Measurements from ENCODE around the gene ERFE. TPM values are rescaled to one million over a fixed set of nuclear protein-coding genes. Genes with fewer than 3 reads are reported as not detected.

Gene ERFE
- total and polyA plus RNA-seq, 9 donors, result 6.1 to 25.0 (median 9.2) TPM

DNA sequence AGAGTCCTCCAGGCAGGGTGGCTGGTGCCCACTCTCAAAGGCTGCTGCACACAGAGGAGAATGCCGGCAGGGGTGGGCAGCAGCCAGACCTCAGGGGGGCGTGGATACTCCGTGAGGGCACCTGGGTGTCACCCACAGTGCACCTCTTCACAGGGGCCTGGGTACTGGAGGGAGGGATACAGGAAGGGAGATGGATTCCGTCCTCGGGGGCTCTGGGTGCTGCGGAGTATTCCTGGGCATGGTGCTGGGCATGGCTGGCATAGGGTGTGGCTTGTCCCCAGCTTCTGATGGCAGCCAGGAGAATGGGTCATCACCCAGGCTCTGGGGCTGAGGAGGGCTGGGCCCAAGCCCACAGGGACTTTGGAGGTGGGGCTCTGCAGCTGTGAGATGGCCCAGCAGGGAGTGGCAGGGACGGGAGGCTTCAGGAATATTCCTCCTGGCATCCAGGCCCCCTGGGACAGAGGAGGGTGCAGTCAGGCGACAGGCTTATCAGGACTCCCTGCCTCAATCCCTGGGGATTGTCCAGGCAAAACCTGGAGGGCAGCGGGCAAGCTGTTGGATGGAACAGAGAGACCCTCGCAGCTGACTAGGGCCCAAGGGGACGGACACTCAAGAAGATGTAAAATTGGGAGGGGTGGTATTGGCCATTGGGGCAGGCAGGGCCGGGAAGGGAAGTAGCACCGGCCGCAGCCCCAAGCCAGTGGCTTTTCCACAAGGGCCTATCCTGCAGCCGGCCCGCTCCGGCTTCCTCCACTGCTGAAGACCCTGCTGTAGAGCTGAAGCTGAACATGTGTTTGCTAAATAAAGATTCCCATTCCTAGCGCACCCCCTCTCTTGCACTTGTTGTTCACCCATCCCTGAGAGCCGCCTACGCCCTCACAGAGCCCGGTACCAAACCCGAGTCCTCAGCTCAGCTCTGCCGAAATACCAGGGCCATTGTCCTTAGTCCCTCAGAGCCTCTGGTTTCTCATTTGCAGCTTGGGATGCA lies 26.0 kb upstream of the ERFE start:
- H3K4me3 ChIP-seq (ENCODE audit: low read length), result no peak overlapping the region
- peak overlapping the region; percentile 35 for H3K27ac ChIP-seq (ENCODE audit: low read length)
- DNase-seq, result no peak
- no peaks in the 10 kb centered on the region for H3K36me3 ChIP-seq (ENCODE audit: control insufficient read depth, insufficient read depth, low read length)
- H3K9me3 ChIP-seq (replicated peaks; ENCODE audit: control insufficient read depth, low read depth, low read length), result no peaks in the 10 kb centered on the region
- peaks cover 3% of the 10 kb centered on the region for H3K27me3 ChIP-seq (ENCODE audit: control insufficient read depth, insufficient read depth, low read length)
- WGBS (ENCODE audit: insufficient coverage), result 80% methylated on average over 17 of the region's 23 CpGs
- H3K4me1 ChIP-seq (ENCODE audit: control insufficient read depth, insufficient read depth, low read length), result peaks cover 51% of the 10 kb centered on the region

DNA sequence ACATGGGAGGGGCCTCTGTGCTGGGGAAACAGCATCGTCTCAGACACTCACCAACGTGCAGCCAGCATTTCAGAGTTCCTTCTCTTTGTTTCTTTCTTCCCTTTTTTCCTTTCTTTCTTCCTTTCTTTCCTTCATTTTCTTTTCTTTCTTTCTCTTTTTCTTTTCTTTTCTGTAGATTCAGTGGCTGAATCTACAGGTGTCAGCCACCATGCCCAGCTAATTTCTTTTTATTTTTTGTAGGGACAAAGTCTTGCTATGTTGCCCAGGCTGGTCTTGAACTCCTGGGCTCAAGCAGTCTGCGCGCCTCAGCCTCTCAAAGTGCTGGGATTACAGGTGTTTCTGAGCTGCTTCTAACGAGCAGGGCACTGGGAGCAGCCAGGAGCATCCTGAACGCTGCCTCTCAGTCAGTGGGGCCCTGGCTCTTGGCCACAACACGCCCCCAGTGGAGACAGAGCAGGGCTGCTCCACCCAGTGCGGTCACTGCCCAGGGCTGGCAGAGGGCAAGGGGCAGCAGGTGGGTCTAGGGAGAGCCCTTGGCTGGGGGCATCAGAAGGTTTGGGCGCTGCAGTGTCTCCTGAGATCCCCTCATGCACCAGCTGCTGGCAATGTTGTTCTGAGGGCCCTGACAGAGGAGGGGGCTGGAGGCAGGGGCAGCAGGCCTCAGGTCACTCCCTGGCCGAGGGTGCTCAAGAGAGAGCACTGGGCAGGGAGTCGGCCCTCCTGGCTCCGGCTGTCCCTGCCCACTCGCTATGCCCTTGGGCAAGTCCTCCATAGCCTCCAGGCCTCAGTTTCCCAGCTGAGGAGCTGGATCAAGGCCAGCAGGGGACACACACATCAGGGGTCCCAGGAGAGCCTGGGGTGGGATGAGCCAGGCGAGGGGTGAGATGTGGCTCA lies 25.0 kb upstream of the ERFE start:
- WGBS (ENCODE audit: insufficient coverage), result 47% methylated on average over 12 of the region's 14 CpGs
- DNase-seq, result no peak
- Histone ChIP-seq H3K4me1 (ENCODE audit: control insufficient read depth, insufficient read depth, low read length) (peaks cover 56% of the 10 kb centered on the region), H3K27ac (ENCODE audit: low read length) (no peak overlapping the region), H3K27me3 (ENCODE audit: control insufficient read depth, insufficient read depth, low read length) (no peaks in the 10 kb centered on the region), H3K9me3 (replicated peaks; ENCODE audit: control insufficient read depth, low read depth, low read length) (no peaks in the 10 kb centered on the region), H3K36me3 (ENCODE audit: control insufficient read depth, insufficient read depth, low read length) (no peaks in the 10 kb centered on the region), H3K4me3 (ENCODE audit: low read length) (no peak overlapping the region)

DNA sequence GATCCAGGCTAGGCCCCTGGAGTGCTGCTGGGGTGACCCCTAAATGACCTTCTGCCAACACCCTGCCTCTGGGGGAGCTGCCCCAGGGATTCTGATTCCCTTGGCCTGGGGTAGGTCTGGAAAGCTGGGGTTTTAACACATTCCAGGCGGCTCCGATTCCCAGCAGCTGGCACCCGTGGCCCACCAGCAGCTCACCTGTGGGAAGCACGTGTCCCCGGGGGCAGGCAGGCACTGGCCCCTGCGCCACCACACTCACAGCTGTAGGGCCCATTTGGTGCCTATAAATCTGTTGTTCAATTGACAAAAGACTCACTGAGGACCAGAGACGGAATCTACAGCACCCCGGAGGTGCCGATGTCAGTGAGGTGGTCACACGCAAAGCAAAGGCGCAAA lies 24.4 kb upstream of the ERFE start:
- H3K9me3 ChIP-seq (replicated peaks; ENCODE audit: control insufficient read depth, low read depth, low read length), result no peaks in the 10 kb centered on the region
- no peaks in the 10 kb centered on the region for H3K36me3 ChIP-seq (ENCODE audit: control insufficient read depth, insufficient read depth, low read length)
- no peak overlapping the region for H3K27ac ChIP-seq (ENCODE audit: low read length)
- H3K4me1 ChIP-seq (ENCODE audit: control insufficient read depth, insufficient read depth, low read length), result peaks cover 62% of the 10 kb centered on the region
- DNase-seq, result no peak
- H3K27me3 ChIP-seq (ENCODE audit: control insufficient read depth, insufficient read depth, low read length), result no peaks in the 10 kb centered on the region
- 75% methylated on average over 10 of the region's 11 CpGs for WGBS (ENCODE audit: insufficient coverage)
- no peak overlapping the region for H3K4me3 ChIP-seq (ENCODE audit: low read length)

DNA sequence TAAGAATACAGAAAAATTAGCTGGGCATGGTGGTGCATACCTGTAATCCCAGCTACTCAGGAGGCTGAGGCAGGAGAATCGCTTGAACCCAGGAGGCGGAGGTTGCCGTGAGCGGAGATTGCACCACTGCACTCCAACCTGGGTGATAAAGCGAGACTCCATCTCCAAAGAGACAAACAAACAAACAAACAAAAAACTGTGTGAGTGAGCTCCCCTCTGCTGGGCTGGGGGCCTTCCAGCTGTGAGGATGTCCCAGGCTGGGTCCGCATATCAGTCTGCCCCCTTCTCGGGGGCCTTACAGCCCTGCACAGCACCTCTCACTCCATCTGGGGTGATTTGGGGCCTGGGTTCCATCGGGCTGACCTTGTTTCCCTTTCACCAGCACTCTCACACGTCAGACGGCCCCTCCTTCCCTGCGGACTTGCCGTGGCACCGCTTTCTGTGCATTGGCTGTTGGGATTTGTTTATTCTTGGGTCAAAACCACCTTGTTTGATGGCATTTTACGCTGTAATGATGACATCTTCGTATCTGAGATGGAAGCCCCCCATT lies 23.1 kb upstream of the ERFE start:
- Histone ChIP-seq H3K27ac (ENCODE audit: low read length) (no peak overlapping the region), H3K9me3 (replicated peaks; ENCODE audit: control insufficient read depth, low read depth, low read length) (no peaks in the 10 kb centered on the region), H3K27me3 (ENCODE audit: control insufficient read depth, insufficient read depth, low read length) (no peaks in the 10 kb centered on the region), H3K4me1 (ENCODE audit: control insufficient read depth, insufficient read depth, low read length) (peaks cover 71% of the 10 kb centered on the region), H3K36me3 (ENCODE audit: control insufficient read depth, insufficient read depth, low read length) (peaks cover under 1% of the 10 kb centered on the region), H3K4me3 (ENCODE audit: low read length) (no peak overlapping the region)
- WGBS (ENCODE audit: insufficient coverage), result 74% methylated on average over 6 of the region's 15 CpGs
- no peak for DNase-seq

DNA sequence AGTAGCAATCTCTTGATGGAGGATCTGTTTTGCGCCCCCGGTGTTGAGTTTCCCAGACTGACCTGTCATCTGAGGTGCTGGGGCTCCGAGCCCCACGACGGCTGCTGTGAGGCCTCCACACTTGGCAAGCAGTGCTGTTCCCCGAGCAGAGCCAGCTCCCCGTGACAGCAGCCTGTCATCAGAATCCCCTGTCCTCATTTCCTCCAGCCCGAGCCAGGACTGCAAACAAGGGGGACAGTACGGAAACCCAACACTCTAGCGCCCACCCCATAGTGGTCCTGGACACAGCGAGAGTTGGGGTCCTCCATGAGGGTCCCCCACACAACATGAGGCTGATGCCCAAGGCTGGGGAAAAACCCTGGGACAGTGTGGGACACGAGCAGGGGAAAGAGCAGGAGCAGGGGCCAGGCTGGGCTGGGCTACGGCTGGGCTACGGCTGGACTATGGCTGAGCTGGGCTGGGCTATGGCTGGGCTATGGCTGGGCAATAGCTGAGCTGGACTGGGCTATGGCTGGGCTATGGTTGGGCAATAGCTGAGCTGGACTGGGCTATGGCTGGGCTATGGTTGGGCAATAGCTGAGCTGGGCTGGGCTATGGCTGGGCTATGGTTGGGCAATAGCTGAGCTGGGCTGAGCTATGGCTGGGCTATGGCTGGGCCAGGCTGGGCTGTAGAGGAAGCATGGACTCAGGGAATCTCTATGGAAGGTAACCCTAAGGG lies 21.8 kb upstream of the ERFE start:
- H3K27ac ChIP-seq (ENCODE audit: low read length), result no peak overlapping the region
- H3K9me3 ChIP-seq (replicated peaks; ENCODE audit: control insufficient read depth, low read depth, low read length), result no peaks in the 10 kb centered on the region

DNA sequence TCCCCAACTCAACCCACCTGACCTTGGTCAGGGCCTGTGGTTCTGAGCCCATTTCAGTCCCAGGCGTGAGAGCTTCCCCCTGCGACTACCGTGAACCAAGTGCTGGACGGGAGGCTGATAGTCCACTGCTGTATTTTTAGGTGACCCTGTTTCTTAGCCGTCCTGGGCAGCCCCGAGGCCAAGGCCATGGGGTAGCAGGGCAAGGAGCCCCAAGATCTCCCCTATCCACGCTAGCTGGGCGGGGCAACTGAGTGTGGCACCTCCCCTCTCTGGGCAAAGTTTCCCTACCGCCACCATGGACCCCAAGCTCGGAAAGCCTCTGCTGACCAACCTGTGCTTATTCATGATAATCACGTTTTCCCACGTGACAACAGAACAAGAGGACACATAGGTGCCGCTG lies 20.9 kb upstream of the ERFE start:
- no peaks in the 10 kb centered on the region for H3K9me3 ChIP-seq (replicated peaks; ENCODE audit: control insufficient read depth, low read depth, low read length)
- H3K27ac ChIP-seq (ENCODE audit: low read length), result peak overlapping the region; percentile 89
- DNase-seq, result no peak
- no peak overlapping the region for H3K4me3 ChIP-seq (ENCODE audit: low read length)
- H3K36me3 ChIP-seq (ENCODE audit: control insufficient read depth, insufficient read depth, low read length), result peaks cover 17% of the 10 kb centered on the region
- H3K27me3 ChIP-seq (ENCODE audit: control insufficient read depth, insufficient read depth, low read length), result no peaks in the 10 kb centered on the region
- peaks cover 84% of the 10 kb centered on the region for H3K4me1 ChIP-seq (ENCODE audit: control insufficient read depth, insufficient read depth, low read length)
- WGBS (ENCODE audit: insufficient coverage), result 93% methylated on average over 13 of the region's 13 CpGs

More for the DNA sequence above, 21.8 kb upstream of the ERFE start:
- Histone ChIP-seq H3K4me3 (ENCODE audit: low read length) (no peak overlapping the region), H3K4me1 (ENCODE audit: control insufficient read depth, insufficient read depth, low read length) (peaks cover 83% of the 10 kb centered on the region), H3K36me3 (ENCODE audit: control insufficient read depth, insufficient read depth, low read length) (peaks cover 12% of the 10 kb centered on the region), H3K27me3 (ENCODE audit: control insufficient read depth, insufficient read depth, low read length) (no peaks in the 10 kb centered on the region)
- DNase-seq, result no peak
- WGBS (ENCODE audit: insufficient coverage), result 38% methylated on average over 14 of the region's 14 CpGs

DNA sequence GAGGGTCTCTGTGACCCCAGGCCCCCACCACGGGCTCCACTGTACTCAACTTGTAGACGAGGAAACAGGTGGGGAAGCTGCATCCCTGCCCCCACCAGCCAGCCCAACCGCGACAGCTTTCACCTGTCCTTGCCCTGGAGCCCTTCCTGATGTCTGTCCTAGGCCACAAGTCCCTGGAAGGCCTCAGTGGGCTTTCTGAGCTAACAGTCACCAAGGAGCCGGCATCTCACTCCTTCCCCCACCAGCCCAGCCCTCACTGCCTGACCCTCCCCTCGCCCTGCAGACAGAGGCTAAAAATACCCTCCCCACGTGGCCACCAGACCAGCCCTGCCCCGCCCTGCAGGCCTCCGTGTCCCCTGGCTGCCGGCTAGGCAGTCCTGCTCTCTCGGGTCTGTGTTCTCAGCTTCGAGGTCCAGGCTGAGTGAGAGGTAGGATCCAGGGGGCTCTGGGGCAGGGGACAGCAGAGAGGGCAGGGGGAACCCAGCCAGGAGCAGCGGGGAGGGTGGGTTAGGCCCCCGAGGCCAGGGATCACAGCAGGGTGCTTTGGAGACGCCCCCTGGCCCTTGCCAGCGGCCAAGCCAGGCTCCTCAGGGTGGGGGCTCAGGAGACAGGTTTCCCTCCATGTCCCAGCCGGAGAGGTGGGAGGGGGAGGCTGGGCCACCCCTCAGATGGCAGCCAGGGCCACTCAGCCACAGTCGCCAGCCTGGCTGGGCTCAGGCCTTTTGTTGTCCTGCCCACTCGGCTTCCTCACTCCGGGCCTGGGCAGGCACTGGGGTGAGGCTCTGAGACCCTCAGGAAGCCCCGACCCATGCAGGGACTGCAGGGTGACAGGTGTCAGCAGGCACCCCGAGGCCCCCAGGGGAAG lies 20.2 kb upstream of the ERFE start, which contains the start of gene KLHL30:
Gene KLHL30, plus strand, starts transcription at position 338 of the 865 bp plus-strand sequence. CDS start 2,087 bp downstream, outside the sequence.
- H3K4me1 ChIP-seq (ENCODE audit: control insufficient read depth, insufficient read depth, low read length), result peaks cover 84% of the 10 kb centered on the region
- peak within 1 kb of the TSS; percentile 40 for H3K4me3 ChIP-seq (ENCODE audit: low read length)
- peak within 1 kb of the TSS; percentile 89 for H3K27ac ChIP-seq (ENCODE audit: low read length)
- peak; percentile 71 for DNase-seq
- H3K27me3 ChIP-seq (ENCODE audit: control insufficient read depth, insufficient read depth, low read length), result no peaks in the 10 kb centered on the region
- no peaks in the 10 kb centered on the region for H3K9me3 ChIP-seq (replicated peaks; ENCODE audit: control insufficient read depth, low read depth, low read length)
- H3K36me3 ChIP-seq (ENCODE audit: control insufficient read depth, insufficient read depth, low read length), result peaks cover 18% of the 10 kb centered on the region
- WGBS (ENCODE audit: insufficient coverage), result 57% methylated on average over 18 of the region's 22 CpGs

DNA sequence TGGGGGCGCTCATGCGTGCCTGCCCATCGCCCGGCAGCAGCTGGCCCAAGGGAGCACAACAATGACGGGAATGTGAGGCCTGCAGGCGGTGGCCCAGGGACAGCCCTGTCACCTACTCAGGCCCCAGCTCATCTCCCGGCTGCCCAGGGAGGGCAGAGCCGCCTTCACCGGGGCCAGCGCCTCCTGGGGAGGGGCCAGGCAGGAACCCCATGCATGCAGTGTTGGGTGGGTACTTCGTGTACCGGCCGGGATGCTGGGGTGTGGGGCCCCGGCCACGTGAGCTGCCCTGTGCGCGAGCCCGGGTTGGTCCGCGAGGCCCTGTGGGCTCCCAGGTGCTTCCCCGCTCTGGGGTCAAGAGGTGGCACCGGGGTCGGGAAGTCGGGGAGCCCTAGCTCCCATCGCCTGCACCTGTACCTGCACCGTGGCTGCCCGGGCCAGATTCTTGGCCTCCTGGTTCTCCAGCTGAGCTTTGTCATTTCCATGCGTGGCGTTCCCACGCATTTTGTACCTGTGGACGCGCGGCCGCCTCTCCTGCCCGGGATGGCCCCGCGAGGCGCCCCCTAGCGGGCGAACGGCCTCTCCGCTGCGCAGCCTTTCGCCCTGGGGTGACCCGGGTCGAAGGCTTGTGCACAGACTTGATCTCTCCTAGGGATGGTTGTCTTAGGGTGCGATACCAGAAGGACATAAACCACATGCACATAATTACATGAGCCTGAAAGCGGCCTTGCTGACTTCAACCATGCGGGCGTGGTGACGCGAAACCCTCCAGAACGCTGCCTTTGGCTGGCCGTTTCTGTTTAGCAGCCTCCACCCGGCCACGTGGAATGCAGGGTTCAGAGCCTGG lies 19.4 kb upstream of the ERFE start:
- Histone ChIP-seq H3K36me3 (ENCODE audit: control insufficient read depth, insufficient read depth, low read length) (peaks cover 18% of the 10 kb centered on the region), H3K4me1 (ENCODE audit: control insufficient read depth, insufficient read depth, low read length) (peaks cover 82% of the 10 kb centered on the region), H3K9me3 (replicated peaks; ENCODE audit: control insufficient read depth, low read depth, low read length) (no peaks in the 10 kb centered on the region), H3K4me3 (ENCODE audit: low read length) (peak overlapping the region; percentile 40), H3K27ac (ENCODE audit: low read length) (peak overlapping the region; percentile 89), H3K27me3 (ENCODE audit: control insufficient read depth, insufficient read depth, low read length) (no peaks in the 10 kb centered on the region)
- peak; percentile 52 for DNase-seq
- WGBS (ENCODE audit: insufficient coverage), result 61% methylated on average over 39 of the region's 56 CpGs
